D721Med (cell line): ENCODE data around the gene BCAS3.

Source experiments
- DNase-seq: peaks from one replicate; pipeline ENCODE4 v3.0.0; 2011; ENCODE audit warnings: low spot score; ENCODE audit not compliant: insufficient read length
- FAIRE-seq: peaks from 2 replicates; lab custom pipeline; 2011; peaks lifted over from hg19 to GRCh38; lab: Jason Lieb, UNC
- CTCF ChIP-seq: IDR thresholded peaks from 2 replicates; pipeline ENCODE4 v1.5.1; 2012; ENCODE audit warnings: mild to moderate bottlenecking, control low read depth; ENCODE audit not compliant: insufficient read depth; ENCODE audit errors: missing control alignments

BCAS3 gene

DNA sequence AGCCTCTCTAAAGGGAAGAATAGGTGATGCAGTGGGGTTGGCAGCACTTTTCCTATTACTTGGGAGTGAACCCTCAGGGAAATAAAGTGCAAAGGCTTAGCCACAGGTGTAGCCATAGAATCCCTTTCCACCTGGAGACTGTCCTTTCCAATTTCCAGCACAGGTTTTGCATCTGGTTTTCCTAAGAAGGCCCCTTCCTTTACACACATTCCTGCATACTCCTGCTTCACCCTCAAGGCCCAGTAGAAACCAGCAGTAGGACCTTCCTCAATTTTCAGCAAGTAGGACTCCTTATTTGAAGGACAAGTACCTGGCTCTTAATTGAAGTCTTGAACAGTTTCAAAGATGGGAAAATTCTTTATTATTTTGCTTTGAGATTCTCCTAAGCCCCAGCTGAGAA lies 550.2 kb downstream of the BCAS3 start:
- FAIRE-seq (no peak), DNase-seq (no peak)
- no peak for TF ChIP-seq CTCF

DNA sequence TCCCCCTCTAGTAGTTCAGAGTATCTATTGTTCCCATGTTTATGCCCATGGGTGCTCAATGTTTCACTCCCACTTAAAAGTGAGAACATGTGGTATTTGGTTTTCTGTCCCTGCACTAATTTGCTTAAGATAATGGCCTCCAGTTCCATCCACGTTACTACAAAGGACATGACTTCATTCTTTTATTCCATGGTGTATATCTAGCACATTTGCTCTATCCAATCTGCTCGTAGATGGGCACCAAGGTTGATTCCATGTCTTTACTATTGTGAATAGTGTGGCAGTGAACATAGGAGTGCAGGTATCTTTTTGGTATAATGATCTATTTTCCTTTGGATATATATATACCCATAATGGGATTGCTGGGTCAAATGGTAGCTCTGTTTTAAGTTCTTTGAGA lies 552.8 kb downstream of the BCAS3 start:
- FAIRE-seq (no peak), DNase-seq (no peak)
- TF ChIP-seq CTCF = no peak

DNA sequence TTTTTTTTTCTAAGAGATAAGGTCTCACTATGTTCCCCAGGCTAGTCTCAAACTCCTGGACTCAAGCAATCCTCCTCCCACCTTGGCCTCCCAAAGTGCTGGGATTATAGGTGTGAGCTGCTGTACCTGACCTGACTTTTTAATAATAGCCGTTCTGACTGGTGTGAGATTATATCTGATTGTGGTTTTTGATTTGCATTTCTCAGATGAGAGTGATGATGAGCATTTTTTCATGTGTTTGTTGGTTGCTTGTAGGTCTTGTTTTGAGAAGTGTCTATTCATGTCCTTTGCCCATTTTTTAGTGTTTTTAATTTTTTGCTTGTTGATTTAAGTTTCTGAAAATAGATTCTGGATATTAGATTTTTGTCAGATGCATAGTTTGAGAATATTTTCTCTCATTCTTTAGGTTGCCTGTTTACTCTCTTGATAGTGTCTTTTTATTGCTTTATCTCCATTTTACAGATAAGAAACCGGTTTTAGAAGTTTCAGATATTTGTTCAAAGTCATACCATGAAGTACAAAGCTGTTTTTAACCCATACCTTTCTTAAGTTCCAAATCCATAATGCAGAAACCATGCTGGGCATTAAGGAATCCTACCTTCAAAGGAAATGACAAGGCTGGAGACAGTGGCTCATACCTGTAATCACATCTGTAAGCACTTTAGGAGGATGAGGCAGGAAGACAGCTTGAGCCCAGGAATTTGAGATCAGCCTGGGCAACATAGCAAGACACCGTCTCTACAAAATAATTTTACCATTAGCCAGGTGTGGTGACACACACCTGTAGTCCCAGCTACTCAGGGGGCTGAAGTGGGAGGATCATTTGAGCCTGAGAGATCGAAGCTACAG lies 553.5 kb downstream of the BCAS3 start:
- DNase-seq (no peak), FAIRE-seq (no peak)

GRCh38 chr17:61232871-61233270 lies 555.2 kb downstream of the BCAS3 start:
- no peak for TF ChIP-seq CTCF
- no peak for DNase-seq
- no peak for FAIRE-seq

More for the DNA sequence above, 553.5 kb downstream of the BCAS3 start:
- TF ChIP-seq CTCF = no peak

DNA sequence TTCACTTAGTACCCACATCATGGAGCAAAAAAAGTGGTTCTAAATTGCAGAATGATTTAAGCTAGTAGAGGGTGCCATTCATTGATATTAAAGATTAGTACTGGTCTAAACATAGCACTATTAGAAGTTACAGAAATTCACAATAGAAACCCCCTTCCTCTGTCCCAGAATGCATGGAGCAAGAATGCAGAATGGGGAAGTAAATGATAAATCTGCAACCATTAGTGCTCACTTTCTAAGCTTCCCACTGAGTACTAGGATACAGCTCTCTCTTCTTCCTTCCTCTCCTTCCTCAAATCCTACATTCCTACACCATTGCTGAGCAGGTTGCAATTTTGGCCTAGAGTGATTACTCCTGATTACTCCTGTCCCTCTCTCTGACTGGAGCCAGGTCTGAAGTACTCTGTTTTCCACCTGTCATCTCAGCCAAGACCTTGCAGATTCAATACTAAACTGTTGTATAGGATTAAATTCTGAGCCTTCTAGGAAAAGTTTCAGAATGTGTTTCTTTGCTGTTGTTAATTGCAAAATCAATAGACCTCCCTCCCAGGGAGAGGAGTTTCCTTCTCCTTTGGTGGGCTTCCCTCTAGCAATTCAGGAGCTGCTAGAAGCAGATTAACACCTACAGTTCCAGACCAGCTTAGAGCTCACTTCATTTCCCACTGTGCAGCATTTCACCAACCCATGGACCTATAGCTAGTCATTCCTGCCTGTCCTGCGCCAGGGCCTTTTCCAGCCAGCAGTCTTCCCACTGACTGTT lies 556.5 kb downstream of the BCAS3 start:
- FAIRE-seq = no peak
- TF ChIP-seq CTCF = no peak
- DNase-seq = no peak

GRCh38 chr17:61235001-61235826 lies 557.6 kb downstream of the BCAS3 start:
- FAIRE-seq (no peak), DNase-seq (no peak)
- no peak for TF ChIP-seq CTCF
